HUES48 (cell line): ENCODE results near the gene ARHGAP27.
A peak's percentile ranks its signal among the peaks of the same experiment; 100 is the strongest.

Experiments
- H3K27ac ChIP-seq: one replicate; pipeline ENCODE4 v1.7.0; 2013; ENCODE audit warnings: low read depth, low read length, inconsistent platforms
- H3K27me3 ChIP-seq: 2 replicates; pipeline ENCODE4 v1.6.1; 2013; ENCODE audit warnings: mild to moderate bottlenecking, low read length; ENCODE audit not compliant: control insufficient read depth, insufficient read depth
- H3K36me3 ChIP-seq: 2 replicates; pipeline ENCODE4 v1.6.1; 2013; ENCODE audit warnings: low read length; ENCODE audit not compliant: control insufficient read depth, insufficient read depth
- H3K4me1 ChIP-seq: 2 replicates; pipeline ENCODE4 v1.6.1; 2013; ENCODE audit warnings: mild to moderate bottlenecking, low read length; ENCODE audit not compliant: control insufficient read depth, insufficient read depth
- H3K4me3 ChIP-seq: 2 replicates; pipeline ENCODE4 v1.5.1; 2013; ENCODE audit warnings: mild to moderate bottlenecking, low read depth, low read length
- H3K9ac ChIP-seq: 2 replicates; pipeline ENCODE4 v1.6.1; 2013; ENCODE audit warnings: mild to moderate bottlenecking, low read depth, low read length, moderate library complexity
- H3K9me3 ChIP-seq: 2 replicates; pipeline ENCODE4 v1.6.1; 2013; ENCODE audit warnings: low read length; ENCODE audit not compliant: control insufficient read depth, insufficient read depth

ARHGAP27 gene

DNA sequence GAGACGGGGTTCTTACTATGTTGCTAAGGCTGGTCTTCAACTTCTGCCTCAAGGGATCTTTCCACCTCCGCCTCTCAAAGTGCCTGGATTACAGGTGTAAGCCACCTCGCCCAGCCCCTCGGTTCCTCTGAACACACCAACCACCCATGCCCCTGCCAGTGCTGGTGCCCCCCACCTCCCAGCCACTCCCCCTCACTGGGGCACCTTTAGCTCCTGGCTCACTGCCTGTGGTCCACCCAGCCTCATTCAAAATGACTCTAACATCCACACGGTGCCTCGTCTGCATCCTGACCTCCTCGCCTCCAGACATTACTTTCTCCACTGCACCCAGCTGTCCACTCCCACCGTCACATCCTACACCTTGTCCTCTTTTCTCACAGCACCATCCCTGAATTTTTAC, 55.3 kb downstream of the ARHGAP27 start:
- H3K27me3 ChIP-seq: no peaks in the 10 kb centered on the region
- no peak overlapping the region for H3K9ac ChIP-seq
- no peaks in the 10 kb centered on the region for H3K9me3 ChIP-seq
- no peak overlapping the region for H3K27ac ChIP-seq
- H3K4me1 ChIP-seq: peaks cover 20% of the 10 kb centered on the region
- no peak overlapping the region for H3K4me3 ChIP-seq
- no peaks in the 10 kb centered on the region for H3K36me3 ChIP-seq

DNA sequence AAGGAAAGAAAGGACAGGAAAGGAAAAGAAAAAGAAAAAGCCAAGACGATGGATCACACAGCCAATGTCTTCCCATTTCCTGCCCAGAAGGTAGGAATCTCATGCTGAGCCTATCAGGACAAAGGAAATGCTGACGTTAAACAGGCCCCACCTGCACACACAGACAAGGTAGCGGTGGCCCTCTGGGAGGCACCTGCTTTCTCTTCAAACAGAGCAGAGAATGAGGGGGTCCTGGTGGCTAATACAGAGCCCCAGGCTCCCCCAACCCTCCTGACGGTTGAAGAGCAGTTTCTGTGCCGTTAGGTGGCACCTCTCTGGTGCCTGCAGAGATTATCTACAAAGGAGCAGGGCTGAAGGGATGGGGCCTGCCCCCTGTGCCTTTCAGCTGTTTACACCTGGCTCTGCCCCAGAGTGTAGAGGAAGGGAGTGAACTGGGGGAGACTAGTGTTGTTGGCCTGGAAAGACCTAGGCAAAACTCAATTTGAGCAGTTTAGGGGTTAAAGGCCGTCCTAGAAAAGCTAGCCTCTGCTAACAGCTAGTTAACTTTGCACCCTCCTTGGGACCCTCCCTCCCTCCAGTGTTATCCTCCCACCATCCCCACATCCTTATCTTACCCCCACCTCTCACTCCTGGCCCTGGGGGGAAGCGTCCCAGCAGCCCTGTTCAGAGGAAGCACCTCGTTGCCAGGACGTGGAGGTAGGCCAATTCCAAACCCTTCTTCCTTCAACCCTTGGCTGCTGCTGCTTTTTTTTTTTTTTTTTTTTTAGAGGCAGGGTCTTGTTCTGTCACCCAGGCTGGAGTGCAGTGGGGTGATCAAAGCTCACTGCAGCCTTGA, 56.3 kb downstream of the ARHGAP27 start:
- no peaks in the 10 kb centered on the region for H3K36me3 ChIP-seq
- H3K9me3 ChIP-seq: no peaks in the 10 kb centered on the region
- H3K4me3 ChIP-seq: no peak overlapping the region
- H3K9ac ChIP-seq: no peak overlapping the region
- no peak overlapping the region for H3K27ac ChIP-seq
- H3K27me3 ChIP-seq: no peaks in the 10 kb centered on the region
- peaks cover 28% of the 10 kb centered on the region for H3K4me1 ChIP-seq

DNA sequence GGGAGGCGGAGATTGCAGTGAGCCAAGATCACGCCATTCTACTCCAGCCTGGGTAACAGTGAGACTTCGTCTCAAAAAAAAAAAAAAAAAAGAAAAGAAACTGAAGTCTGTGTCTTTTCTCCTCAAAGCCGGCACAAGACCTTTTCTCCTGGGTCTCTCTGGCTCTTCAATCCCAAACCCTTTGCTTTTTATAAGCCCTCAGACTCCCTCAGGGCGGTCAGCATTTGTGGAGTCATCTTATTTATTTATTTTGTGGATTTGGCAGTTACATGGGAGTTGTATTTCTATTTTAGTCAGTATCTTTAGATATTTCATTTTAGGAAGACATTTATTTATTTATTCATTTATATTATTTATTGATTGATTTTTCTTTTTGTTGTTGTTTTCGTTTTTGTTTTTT, 58.2 kb downstream of the ARHGAP27 start:
- Histone ChIP-seq H3K27me3 (no peaks in the 10 kb centered on the region), H3K9me3 (no peaks in the 10 kb centered on the region), H3K4me3 (no peak overlapping the region), H3K36me3 (no peaks in the 10 kb centered on the region), H3K4me1 (peaks cover 36% of the 10 kb centered on the region), H3K9ac (no peak overlapping the region), H3K27ac (no peak overlapping the region)

DNA sequence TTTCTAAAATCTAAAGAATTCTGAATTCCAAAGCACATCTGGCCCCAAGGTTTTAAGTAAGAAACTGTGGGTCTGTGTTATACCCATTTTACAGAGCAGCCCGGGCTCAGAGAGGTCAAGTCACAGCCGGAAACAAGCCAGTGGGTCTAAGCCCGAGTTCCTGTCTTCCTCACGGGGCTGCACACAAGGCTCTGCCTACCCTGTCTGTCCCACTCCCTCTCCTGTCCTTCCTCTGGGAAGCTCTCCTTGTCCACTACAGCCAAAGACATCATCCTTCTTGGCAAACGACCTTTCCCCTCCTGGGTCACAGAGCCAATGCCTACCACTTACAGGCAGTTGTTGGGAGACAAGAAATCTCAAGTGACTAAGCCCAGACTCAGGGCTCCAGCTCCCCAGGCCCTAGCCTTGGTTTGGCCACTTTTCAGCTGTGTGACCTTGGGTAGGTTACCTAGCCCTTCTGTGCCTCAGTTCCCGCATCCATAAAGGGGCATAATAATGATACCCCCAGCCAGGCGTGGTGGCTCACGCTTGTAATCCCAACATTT, 60.3 kb downstream of the ARHGAP27 start:
- H3K9me3 ChIP-seq: no peaks in the 10 kb centered on the region
- H3K4me3 ChIP-seq: peak overlapping the region; percentile 43; the same call in 1 of the 2 replicates
- peak overlapping the region; percentile 99 for H3K27ac ChIP-seq
- H3K9ac ChIP-seq: peak overlapping the region; percentile 68
- H3K27me3 ChIP-seq: no peaks in the 10 kb centered on the region
- H3K36me3 ChIP-seq: no peaks in the 10 kb centered on the region
- peaks cover 36% of the 10 kb centered on the region for H3K4me1 ChIP-seq

DNA sequence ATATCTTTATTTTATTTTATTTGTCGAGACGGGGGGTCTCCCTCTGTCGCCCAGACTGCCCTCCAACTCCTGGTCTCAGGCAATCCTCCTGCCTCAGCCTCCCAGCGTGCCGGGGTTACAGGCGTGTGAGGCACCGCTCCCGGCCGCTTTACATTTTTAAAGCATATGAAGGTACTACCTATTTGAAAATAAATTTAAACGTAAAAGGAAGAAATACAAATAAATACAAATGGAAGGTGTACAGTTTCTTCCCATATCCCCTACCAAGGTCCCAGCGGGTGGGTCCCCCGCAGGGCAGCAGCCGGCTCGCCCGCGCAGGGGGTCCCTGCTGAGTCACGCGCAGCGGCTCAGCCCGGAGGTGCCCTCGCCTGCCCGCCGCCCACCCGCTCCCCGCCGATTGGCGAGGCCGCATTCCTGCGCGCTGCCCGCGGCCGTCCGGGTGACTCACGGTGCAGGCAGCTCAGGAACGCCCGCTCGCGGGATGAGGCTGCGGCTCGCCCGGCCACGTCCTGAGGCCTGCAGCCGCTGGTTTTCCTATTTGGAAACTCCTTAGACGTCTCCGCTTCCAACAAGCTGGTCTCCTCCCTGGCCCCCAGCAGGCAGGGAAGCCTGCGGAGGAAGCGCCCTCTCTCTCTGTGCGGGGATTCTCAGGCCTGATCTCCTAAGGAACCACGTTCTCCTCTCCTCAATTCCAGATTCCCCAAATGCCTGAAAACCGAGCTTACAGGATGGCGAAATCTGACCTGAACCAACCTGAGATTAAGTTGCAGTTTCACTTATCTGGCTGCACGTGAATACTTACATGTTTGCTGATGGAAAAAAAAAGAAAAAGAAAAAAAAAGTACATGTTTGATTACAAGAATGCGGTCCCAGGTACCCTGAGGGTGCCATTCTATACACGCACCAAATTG, 61.0 kb downstream of the ARHGAP27 start:
- H3K4me1 ChIP-seq: peaks cover 37% of the 10 kb centered on the region
- peak overlapping the region; percentile 43; the same call in 1 of the 2 replicates for H3K4me3 ChIP-seq
- H3K36me3 ChIP-seq: no peaks in the 10 kb centered on the region
- no peaks in the 10 kb centered on the region for H3K9me3 ChIP-seq
- H3K27me3 ChIP-seq: no peaks in the 10 kb centered on the region
- H3K27ac ChIP-seq: peak overlapping the region; percentile 99
- H3K9ac ChIP-seq: peak overlapping the region; percentile 68

DNA sequence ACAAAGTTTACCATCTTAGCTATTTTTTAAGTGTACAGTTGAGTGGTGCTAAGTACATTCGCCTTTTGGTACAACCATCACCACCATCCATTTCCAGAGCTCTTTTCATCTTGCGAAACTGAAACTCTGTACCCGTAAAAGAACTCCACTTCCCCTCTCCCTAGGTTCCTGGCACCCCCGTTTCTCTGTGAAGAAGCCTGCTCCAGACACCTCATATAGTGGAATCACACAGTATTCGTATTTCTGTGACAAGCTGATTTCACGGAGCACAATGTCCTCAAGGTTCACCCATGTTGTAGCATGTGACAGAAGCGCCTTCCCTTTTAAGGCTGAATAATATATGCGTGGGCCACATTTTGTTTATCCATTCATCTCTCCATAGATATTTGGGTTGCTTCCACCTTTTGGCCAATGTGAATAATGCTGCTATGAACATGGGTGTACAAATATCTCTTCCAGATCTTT, 61.7 kb downstream of the ARHGAP27 start:
- peak overlapping the region; percentile 99 for H3K27ac ChIP-seq
- H3K9me3 ChIP-seq: no peaks in the 10 kb centered on the region
- H3K36me3 ChIP-seq: no peaks in the 10 kb centered on the region
- no peak overlapping the region for H3K9ac ChIP-seq
- no peak overlapping the region for H3K4me3 ChIP-seq
- no peaks in the 10 kb centered on the region for H3K27me3 ChIP-seq
- H3K4me1 ChIP-seq: peaks cover 36% of the 10 kb centered on the region

DNA sequence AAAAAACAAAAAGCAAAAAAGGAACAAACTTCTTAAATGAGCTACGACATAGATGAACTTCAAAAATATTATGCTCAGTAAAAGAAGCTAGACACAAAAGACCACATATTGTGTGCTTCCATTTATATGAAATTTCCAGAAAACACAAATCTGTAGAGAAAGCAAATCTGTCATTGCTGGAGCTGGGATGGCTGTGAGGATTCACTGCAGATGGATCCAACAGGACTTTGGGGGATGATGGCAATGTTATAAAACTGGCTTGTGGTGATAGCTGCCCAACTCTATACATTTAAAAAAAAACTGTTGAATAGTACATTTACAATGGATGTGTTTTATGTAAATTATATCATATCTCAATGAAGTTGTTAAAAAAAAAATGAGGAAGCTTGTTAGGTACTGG, 63.2 kb downstream of the ARHGAP27 start:
- H3K9me3 ChIP-seq: no peaks in the 10 kb centered on the region

DNA sequence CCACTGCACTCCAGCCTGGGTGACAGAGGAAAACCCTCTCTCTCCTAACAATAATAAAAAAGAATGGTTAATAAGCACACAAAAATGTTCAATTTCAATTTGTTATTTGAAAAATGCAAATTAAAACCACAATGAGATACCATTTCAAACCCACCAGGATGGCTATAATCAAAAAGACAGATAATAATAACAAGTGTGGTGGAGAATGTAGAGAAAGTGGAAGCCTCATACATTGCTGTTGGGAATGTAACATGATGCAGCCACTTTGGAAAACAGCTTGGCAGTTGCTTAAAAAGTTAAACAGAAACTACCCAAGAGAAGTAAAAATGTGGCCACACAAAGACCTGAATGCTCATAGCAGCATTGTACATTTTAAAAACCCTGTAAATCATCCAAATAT, 64.0 kb downstream of the ARHGAP27 start:
- Histone ChIP-seq H3K27ac (no peak overlapping the region), H3K4me3 (no peak overlapping the region), H3K4me1 (peaks cover 40% of the 10 kb centered on the region), H3K9me3 (no peaks in the 10 kb centered on the region), H3K36me3 (no peaks in the 10 kb centered on the region), H3K27me3 (no peaks in the 10 kb centered on the region), H3K9ac (no peak overlapping the region)

More for the DNA sequence above, 63.2 kb downstream of the ARHGAP27 start:
- Histone ChIP-seq H3K27me3 (no peaks in the 10 kb centered on the region), H3K36me3 (no peaks in the 10 kb centered on the region), H3K4me3 (no peak overlapping the region), H3K9ac (no peak overlapping the region), H3K4me1 (peaks cover 37% of the 10 kb centered on the region), H3K27ac (no peak overlapping the region)

DNA sequence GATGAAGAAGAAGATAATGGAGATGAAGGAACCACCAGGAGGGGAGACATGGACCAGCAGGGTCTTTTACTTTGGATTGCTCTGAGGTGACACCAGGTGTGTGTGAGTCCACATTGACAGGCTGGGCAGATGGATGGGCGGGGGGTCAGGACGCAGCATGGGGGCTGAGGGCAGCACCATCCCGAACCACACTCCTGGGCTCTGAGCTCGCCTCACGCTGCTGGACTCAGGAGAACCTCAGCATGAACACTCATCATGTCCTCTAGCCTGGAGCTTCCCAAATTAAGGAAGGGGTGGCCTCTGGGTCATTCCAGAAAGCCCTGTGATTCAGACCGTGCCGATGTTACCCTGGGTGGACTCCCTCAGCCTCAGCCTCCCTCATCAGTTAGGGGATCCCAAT, 65.5 kb downstream of the ARHGAP27 start:
- no peak overlapping the region for H3K4me3 ChIP-seq
- H3K4me1 ChIP-seq: peaks cover 29% of the 10 kb centered on the region
- no peak overlapping the region for H3K9ac ChIP-seq
- H3K36me3 ChIP-seq: no peaks in the 10 kb centered on the region
- H3K27me3 ChIP-seq: no peaks in the 10 kb centered on the region
- H3K27ac ChIP-seq: no peak overlapping the region
- H3K9me3 ChIP-seq: no peaks in the 10 kb centered on the region

DNA sequence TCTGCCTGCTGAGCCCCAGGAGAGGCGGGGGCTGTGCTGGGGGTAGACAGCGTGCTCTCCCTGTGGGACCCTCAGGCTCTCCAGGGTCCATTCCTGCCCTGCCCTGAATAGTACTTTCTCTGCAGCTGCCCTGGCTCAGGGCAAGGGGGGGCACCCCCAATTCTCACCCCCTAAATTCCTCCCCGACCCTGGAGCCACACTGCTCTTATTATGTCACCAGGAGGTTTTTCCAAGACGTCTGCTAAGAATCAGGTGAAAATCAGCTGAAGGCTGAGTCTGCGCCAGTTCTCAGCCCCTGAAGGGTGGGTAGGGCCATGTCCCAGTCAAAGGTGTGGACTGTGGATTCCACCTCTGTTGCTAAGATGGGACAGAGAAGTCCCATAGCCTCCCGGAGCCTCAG, 66.0 kb downstream of the ARHGAP27 start:
- Histone ChIP-seq H3K27ac (no peak overlapping the region), H3K4me1 (peaks cover 25% of the 10 kb centered on the region), H3K9ac (no peak overlapping the region)

More for the DNA sequence above, 66.0 kb downstream of the ARHGAP27 start:
- Histone ChIP-seq H3K9me3 (no peaks in the 10 kb centered on the region), H3K27me3 (no peaks in the 10 kb centered on the region), H3K36me3 (no peaks in the 10 kb centered on the region), H3K4me3 (no peak overlapping the region)
